BLaER1 (cell line): ENCODE data around the gene HMGCL.
"Not testable (repeated sequence)": the region's sequence is repeated elsewhere in the genome, so short reads cannot be mapped to it uniquely, and the experiment has no call there.

ENCODE experiments used
- H3K27ac ChIP-seq: shearing (Covaris generic); formaldehyde crosslinking; 2 replicates; pipeline ENCODE4 v1.8.1; 2022
- H3K27me3 ChIP-seq: shearing (Covaris generic); formaldehyde crosslinking; 2 replicates; pipeline ENCODE4 v1.8.1; 2022
- H3K36me3 ChIP-seq: shearing (Covaris generic); formaldehyde crosslinking; 2 replicates; pipeline ENCODE4 v1.8.1; 2022
- H3K4me1 ChIP-seq: shearing (Covaris generic); formaldehyde crosslinking; 2 replicates; pipeline ENCODE4 v1.8.1; 2022
- H3K4me2 ChIP-seq: shearing (Covaris generic); formaldehyde crosslinking; 2 replicates; pipeline ENCODE4 v1.8.1; 2022
- H3K4me3 ChIP-seq: shearing (Covaris generic); formaldehyde crosslinking; 2 replicates; pipeline ENCODE4 v1.8.1; 2022
- H3K9ac ChIP-seq: shearing (Covaris generic); formaldehyde crosslinking; 2 replicates; pipeline ENCODE4 v1.8.1; 2022
- H3K9me3 ChIP-seq: shearing (Covaris generic); formaldehyde crosslinking; 2 replicates; pipeline ENCODE4 v1.8.1; 2022
- H4K20me1 ChIP-seq: shearing (Covaris generic); formaldehyde crosslinking; 2 replicates; pipeline ENCODE4 v1.8.1; 2022
- Cebpa-rat ChIP-seq: shearing (Covaris generic); IDR thresholded peaks from 2 replicates; pipeline ENCODE4 v1.8.1; 2022

Gene HMGCL

DNA sequence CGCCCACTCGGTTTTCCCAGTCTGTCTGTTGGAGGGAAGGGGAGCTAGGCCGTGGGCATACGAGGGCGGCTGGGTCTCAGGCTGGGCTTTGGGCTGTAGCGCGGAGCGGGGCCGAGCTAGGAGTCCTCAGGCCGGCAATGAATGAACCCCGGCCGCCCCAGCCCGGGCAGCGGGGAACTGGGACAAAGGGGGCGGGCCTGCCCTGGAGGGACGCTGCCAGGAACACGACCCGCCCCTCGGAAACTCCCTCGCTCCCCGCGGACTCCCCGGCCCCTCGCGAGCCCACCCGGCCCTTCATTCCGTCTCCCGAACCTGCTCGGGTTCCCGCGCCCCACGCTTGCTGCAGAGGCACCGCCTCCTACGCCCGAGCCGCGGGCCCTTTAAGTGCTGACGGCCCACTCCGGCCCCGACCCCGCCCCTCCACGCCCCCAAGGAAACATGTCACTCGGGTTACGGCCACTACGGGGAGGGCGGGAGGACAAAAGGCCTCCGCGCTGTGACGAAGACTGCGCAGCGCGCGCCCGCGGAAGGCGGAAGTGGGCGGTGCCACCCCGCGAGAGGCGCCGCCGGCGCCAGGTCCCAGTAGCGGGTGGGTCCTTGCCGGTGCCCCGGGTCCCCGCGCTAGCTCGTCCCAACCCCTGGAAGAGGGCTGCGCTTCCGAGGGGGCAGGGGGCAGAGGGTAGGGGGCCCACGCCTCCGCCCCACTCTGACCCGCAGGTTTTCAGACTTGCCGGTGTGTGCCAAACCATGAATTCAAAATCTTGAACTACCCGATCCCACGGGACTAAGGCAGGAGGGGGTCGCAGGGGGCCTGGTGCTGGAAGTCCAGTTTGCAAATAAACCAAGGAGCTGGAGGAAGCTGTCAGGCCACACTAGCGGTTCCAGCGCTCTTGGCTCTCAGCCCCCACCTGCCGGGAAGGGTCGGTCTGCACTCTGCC is 24.6 kb downstream of the HMGCL start, which contains the start of gene GALE:
TSS of gene GALE (minus strand) at position 355 of the 938 bp plus-strand sequence. CDS start 1,747 bp downstream, outside the sequence.
- no peaks in the 10 kb centered on the region for H3K9me3 ChIP-seq
- H3K27me3 ChIP-seq = no peaks in the 10 kb centered on the region
- peak within 1 kb of the TSS; percentile 86 for H3K4me3 ChIP-seq
- H3K27ac ChIP-seq = peak within 1 kb of the TSS; percentile 80
- H4K20me1 ChIP-seq = 0 out of 2 replicates have a peak, but pooled peaks cover 9% of the 10 kb centered on the region
- no peak for TF ChIP-seq Cebpa-rat
- peaks cover 52% of the 10 kb centered on the region for H3K36me3 ChIP-seq
- peak within 1 kb of the TSS; percentile 96 for H3K4me2 ChIP-seq
- peak within 1 kb of the TSS; percentile 85 for H3K9ac ChIP-seq
- peaks cover 21% of the 10 kb centered on the region for H3K4me1 ChIP-seq

DNA sequence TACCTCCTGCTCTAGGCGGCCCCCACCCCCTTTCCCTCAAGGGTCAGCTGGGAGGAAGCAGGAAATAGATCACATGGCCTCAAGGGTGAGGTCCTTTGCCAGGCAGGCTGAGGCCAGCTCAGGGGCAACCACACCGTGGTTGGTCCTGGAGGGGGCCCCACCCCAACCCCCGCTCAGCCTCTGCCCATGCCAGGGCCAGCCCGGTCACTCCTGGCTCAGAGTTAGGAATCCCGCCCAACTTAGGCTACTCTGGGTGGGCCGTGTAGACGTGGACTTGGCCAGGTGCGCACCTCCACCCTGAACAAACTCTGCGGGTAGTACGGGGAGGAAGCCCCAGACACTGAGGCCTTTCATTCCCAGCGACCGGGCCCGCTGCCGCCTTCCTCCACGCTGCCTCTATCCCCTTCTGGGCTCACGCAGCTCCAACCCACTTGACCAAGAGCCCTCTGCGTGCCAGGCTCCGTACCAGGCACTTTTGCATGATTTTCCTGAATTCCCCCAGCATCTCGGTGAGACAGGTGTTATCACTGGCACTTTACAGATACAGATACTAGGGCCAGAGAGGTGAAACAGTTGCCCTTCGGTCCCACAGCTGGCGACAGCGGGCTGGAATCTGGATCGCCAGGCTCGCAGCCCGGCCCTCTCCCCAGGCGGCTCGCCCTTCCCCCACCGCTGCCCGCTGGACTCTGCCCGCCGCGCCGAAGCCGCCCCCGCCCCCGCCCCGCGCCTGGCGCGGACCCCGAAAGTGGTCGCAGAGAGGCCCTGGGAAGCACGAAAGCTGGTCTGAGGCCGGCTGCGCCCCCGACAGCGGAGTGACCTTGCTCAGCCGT is 25.4 kb downstream of the HMGCL start:
- no peak for TF ChIP-seq Cebpa-rat
- no peaks in the 10 kb centered on the region for H3K9me3 ChIP-seq
- peaks cover 60% of the 10 kb centered on the region for H3K36me3 ChIP-seq
- H3K9ac ChIP-seq = peak overlapping the region; percentile 85
- peaks cover 21% of the 10 kb centered on the region for H3K4me1 ChIP-seq
- 0 out of 2 replicates have a peak, but pooled peaks cover 9% of the 10 kb centered on the region for H4K20me1 ChIP-seq
- H3K27me3 ChIP-seq = no peaks in the 10 kb centered on the region
- peak overlapping the region; percentile 86 for H3K4me3 ChIP-seq
- H3K27ac ChIP-seq = peak overlapping the region; percentile 72
- H3K4me2 ChIP-seq = peak overlapping the region; percentile 96

GRCh38 chr1:23799255-23799569 is 26.0 kb downstream of the HMGCL start:
- peaks cover 21% of the 10 kb centered on the region for H3K4me1 ChIP-seq
- TF ChIP-seq Cebpa-rat = no peak
- 0 out of 2 replicates have a peak, but pooled peaks cover 9% of the 10 kb centered on the region for H4K20me1 ChIP-seq
- H3K4me3 ChIP-seq = peak overlapping the region; percentile 86
- H3K27me3 ChIP-seq = no peaks in the 10 kb centered on the region
- peaks cover 63% of the 10 kb centered on the region for H3K36me3 ChIP-seq
- H3K9me3 ChIP-seq = no peaks in the 10 kb centered on the region
- peak overlapping the region; percentile 85 for H3K9ac ChIP-seq
- H3K27ac ChIP-seq = no peak overlapping the region
- peak overlapping the region; percentile 96 for H3K4me2 ChIP-seq

- Histone ChIP-seq H3K27ac (no peak overlapping the region), H3K4me3 (no peak overlapping the region), H3K9ac (no peak overlapping the region)
Observed at GRCh38 chr1:23798662-23799142, 26.5 kb downstream of the HMGCL start.

GRCh38 chr1:23797478-23798448 is 27.5 kb downstream of the HMGCL start:
- Histone ChIP-seq H3K27ac (no peak overlapping the region), H3K27me3 (no peaks in the 10 kb centered on the region), H3K4me2 (no peak overlapping the region), H3K4me3 (no peak overlapping the region), H3K4me1 (peaks cover 30% of the 10 kb centered on the region), H3K36me3 (peaks cover 65% of the 10 kb centered on the region), H3K9me3 (no peaks in the 10 kb centered on the region), H3K9ac (no peak overlapping the region), H4K20me1 (peaks cover 18% of the 10 kb centered on the region)
- TF ChIP-seq Cebpa-rat = no peak

More at GRCh38 chr1:23798662-23799142, 26.5 kb downstream of the HMGCL start:
- Histone ChIP-seq H4K20me1 (0 out of 2 replicates have a peak, but pooled peaks cover 9% of the 10 kb centered on the region), H3K9me3 (no peaks in the 10 kb centered on the region), H3K27me3 (no peaks in the 10 kb centered on the region), H3K4me1 (peaks cover 21% of the 10 kb centered on the region), H3K36me3 (peaks cover 61% of the 10 kb centered on the region), H3K4me2 (peak overlapping the region; percentile 96)
- TF ChIP-seq Cebpa-rat = no peak

- peaks cover 25% of the 10 kb centered on the region for H4K20me1 ChIP-seq
- peaks cover 38% of the 10 kb centered on the region for H3K4me1 ChIP-seq
- H3K4me3 ChIP-seq = no peak overlapping the region
- no peak overlapping the region for H3K27ac ChIP-seq
- no peaks in the 10 kb centered on the region for H3K9me3 ChIP-seq
- H3K36me3 ChIP-seq = peaks cover 65% of the 10 kb centered on the region
- H3K4me2 ChIP-seq = no peak overlapping the region
- TF ChIP-seq Cebpa-rat = no peak
- no peak overlapping the region for H3K9ac ChIP-seq
- H3K27me3 ChIP-seq = no peaks in the 10 kb centered on the region
Observed at GRCh38 chr1:23796466-23797271, 28.6 kb downstream of the HMGCL start.

- H3K36me3 ChIP-seq = peaks cover 65% of the 10 kb centered on the region
- H3K4me3 ChIP-seq = no peak overlapping the region
- H3K9me3 ChIP-seq = no peaks in the 10 kb centered on the region
- no peaks in the 10 kb centered on the region for H3K27me3 ChIP-seq
- peaks cover 25% of the 10 kb centered on the region for H4K20me1 ChIP-seq
- no peak overlapping the region for H3K27ac ChIP-seq
- no peak overlapping the region for H3K9ac ChIP-seq
- H3K4me1 ChIP-seq = peaks cover 30% of the 10 kb centered on the region
- no peak overlapping the region for H3K4me2 ChIP-seq
- TF ChIP-seq Cebpa-rat = no peak
Observed at GRCh38 chr1:23795676-23796465, 29.4 kb downstream of the HMGCL start.

DNA sequence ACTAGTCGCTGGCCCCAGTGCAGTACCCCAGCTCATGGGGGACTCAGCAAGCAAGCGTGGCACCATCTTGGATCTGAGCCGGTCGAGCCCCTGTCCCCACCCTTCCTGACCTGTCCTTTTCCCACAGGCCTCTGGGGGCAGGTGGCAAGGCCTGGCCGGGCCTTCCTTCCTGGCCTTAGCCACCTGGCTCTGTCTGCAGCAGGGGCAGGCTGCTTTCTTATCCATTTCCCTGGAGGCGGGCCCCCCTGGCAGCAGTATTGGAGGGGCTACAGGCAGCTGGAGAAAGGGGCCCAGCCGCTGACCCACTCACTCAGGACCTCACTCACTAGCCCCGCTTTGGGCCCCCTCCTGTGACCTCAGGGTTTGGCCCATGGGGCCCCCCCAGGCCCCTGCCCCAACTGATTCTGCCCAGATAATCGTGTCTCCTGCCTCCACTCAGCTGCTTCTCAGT is 30.5 kb downstream of the HMGCL start:
- peaks cover 38% of the 10 kb centered on the region for H3K4me1 ChIP-seq
- not testable (repeated sequence) for H3K27me3 ChIP-seq, H3K4me2 ChIP-seq, H3K4me3 ChIP-seq, H3K9ac ChIP-seq, H3K9me3 ChIP-seq, H3K27ac ChIP-seq
- H4K20me1 ChIP-seq = peaks cover 25% of the 10 kb centered on the region
- peaks cover 65% of the 10 kb centered on the region for H3K36me3 ChIP-seq
